Gastroesophageal sphincter (tissue), 4 donors: ENCODE data around the gene RAB25. TPM values are rescaled to one million over a fixed set of nuclear protein-coding genes. Genes with fewer than 3 reads are reported as not detected.

ENCODE experiments used
- ATAC-seq: fragments of 150-250 bp; one replicate; pipeline ENCODE4 v1.9.1; 2016; ENCODE audit warnings: mild to moderate bottlenecking, moderate library complexity
- H3K27ac ChIP-seq, 4 donors: fragments of 200-600 bp; sonication (generic) in 3 of 4; 1 replicate in 3 of 4; 2 replicates in 1 of 4; pipeline ENCODE4 v1.5.1; 2016 to 2019
- H3K27me3 ChIP-seq: fragments of 200-600 bp; sonication (generic); one replicate; pipeline ENCODE4 v1.5.1; 2019
- H3K36me3 ChIP-seq, 2 donors: fragments of 200-600 bp; sonication (generic); one replicate each; pipeline ENCODE4 v1.5.1; 2019; ENCODE audit warnings: control low read depth in 1 of 2
- H3K4me1 ChIP-seq, 3 donors: fragments of 200-600 bp; sonication (generic); 1 replicate in 2 of 3; 2 replicates in 1 of 3; pipeline ENCODE4 v1.5.1; 2016 to 2019; ENCODE audit warnings: control low read depth in 2 of 3
- H3K4me3 ChIP-seq, 2 donors: fragments of 200-600 bp; sonication (generic); one replicate each; pipeline ENCODE4 v1.5.1; 2019; ENCODE audit warnings: mild to moderate bottlenecking in 1 of 2, moderate library complexity in 1 of 2
- H3K9me3 ChIP-seq, 3 donors: fragments of 200-600 bp; sonication (generic); one replicate each; pipeline ENCODE4 v1.5.1; 2017 to 2019; ENCODE audit warnings: control low read depth in 2 of 3
- EP300 ChIP-seq: sonication (generic); formaldehyde crosslinking; IDR thresholded peaks from one replicate; pipeline ENCODE4 v1.6.1; 2017; ENCODE audit warnings: antibody characterized with exemption, mild to moderate bottlenecking
- POLR2A ChIP-seq, 2 donors: fragments of 450-650 bp; IDR thresholded peaks; one replicate each; pipeline ENCODE4 v1.6.1; 2017; ENCODE audit warnings: antibody characterized with exemption in 2 of 2, mild to moderate bottlenecking in 2 of 2, moderate library complexity in 1 of 2
- POLR2AphosphoS5 ChIP-seq: sonication (generic); formaldehyde crosslinking; IDR thresholded peaks from one replicate; pipeline ENCODE4 v1.6.1; 2017; ENCODE audit warnings: antibody characterized with exemption
- WGBS, 2 donors: methylation state at CpG; one replicate each; pipeline ENCODE4 v1.1.5; 2018; ENCODE audit warnings: low coverage in 1 of 2; 5-methylcytosine and 5-hydroxymethylcytosine counted together
- total RNA-seq, 4 donors: library from RNA; depleted of rRNA; stranded (reverse); fragments of >200 nt; gene quantifications; one replicate each; pipeline ENCODE4 v1.1.0, GENCODE V29; 2016
- TF ChIP-seq, protein P1 (sequence below), 4 experiments: fragments of 200-600 bp in 2 of 4; fragments of 450-650 bp in 2 of 4; sonication (generic) in 1 of 4; IDR thresholded peaks; one replicate each; pipeline ENCODE4 v1.5.1; 2017 to 2019; ENCODE audit warnings: antibody characterized with exemption in 4 of 4, mild to moderate bottlenecking in 2 of 4, moderate library complexity in 2 of 4

Gene RAB25
- total RNA-seq, 4 donors from 2014 or later, result 22.1 TPM; not detected in 3

DNA sequence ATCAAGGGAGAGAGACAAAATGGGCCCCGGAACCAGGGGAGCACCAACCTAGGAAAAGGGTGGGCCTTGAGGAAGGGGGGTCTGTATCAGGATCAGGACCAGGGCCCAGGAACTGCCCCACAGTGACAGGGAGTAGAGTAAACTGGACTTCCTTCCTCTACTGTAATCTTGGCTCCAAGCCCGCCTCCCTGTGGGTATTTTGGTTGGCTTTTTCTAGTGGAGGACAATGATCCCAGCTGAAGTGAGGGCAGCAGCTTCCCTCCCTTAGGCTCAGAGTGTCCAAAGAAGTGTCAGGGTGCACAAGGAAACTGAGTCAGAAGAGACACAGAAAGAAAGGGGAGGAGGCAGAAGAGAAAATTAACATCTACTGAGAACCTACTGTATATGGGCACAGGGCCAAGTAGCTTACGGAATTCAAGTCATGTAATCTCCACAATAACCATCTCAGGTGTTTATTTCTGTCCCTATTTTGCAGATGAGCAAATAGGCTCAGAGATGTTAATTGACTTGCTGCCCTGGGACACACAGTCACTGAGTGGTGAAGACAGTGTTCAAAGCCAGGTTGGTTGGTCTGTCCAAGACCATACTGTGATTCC lies 12.2 kb upstream of the RAB25 start:
- WGBS, 2 donors, result 60 to 67% methylated on average over 1 of the region's 3 CpGs
- Histone ChIP-seq H3K27me3 (no peaks in the 10 kb centered on the region), H3K27ac (no peak overlapping the region), H3K36me3 (peaks cover 0 to 68% of the 10 kb centered on the region in 2 donors), H3K4me1 (peaks cover 0 to 15% (median 0%) of the 10 kb centered on the region in 3 donors), H3K4me3 (no peak overlapping the region), H3K9me3 (no peaks in the 10 kb centered on the region)
- ATAC-seq, result no peak
- TF ChIP-seq EP300 (no peak), POLR2AphosphoS5 (no peak), POLR2A (IDR thresholded peaks at IDR 0.05) (no peak)
- TF ChIP-seq, protein P1, sequence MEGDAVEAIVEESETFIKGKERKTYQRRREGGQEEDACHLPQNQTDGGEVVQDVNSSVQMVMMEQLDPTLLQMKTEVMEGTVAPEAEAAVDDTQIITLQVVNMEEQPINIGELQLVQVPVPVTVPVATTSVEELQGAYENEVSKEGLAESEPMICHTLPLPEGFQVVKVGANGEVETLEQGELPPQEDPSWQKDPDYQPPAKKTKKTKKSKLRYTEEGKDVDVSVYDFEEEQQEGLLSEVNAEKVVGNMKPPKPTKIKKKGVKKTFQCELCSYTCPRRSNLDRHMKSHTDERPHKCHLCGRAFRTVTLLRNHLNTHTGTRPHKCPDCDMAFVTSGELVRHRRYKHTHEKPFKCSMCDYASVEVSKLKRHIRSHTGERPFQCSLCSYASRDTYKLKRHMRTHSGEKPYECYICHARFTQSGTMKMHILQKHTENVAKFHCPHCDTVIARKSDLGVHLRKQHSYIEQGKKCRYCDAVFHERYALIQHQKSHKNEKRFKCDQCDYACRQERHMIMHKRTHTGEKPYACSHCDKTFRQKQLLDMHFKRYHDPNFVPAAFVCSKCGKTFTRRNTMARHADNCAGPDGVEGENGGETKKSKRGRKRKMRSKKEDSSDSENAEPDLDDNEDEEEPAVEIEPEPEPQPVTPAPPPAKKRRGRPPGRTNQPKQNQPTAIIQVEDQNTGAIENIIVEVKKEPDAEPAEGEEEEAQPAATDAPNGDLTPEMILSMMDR (IDR thresholded peaks at IDR 0.05), result no peak

DNA sequence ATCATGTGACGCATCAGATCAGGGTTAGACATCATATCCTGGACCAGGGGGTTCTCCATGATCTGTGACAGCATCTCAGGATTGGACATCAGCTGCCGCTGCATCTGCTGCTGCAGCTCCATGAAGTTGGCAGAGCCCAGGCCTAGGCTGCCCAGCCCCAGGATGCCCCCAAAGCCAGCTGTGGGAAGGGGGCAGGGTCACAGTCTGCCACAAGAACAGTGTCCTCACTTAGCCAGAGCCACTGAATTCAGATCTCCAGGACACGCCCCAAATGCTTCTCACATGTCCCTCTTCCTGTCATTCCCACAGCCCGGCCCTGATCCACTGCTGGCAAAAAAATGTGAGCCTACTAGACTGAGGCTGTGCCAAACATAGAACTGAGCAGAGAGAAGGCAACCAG lies 10.6 kb upstream of the RAB25 start:
- Histone ChIP-seq H3K4me1 (peaks cover 0 to 18% (median 2%) of the 10 kb centered on the region in 3 donors), H3K27me3 (no peaks in the 10 kb centered on the region), H3K9me3 (no peaks in the 10 kb centered on the region), H3K4me3 (no peak overlapping the region), H3K36me3 (peaks cover 0 to 52% of the 10 kb centered on the region in 2 donors), H3K27ac (no peak overlapping the region)
- ATAC-seq, result no peak
- WGBS, 2 donors, result 36 to 75% methylated on average over 2 of the region's 4 CpGs
- no peak for TF ChIP-seq EP300
- no peak for TF ChIP-seq POLR2A (IDR thresholded peaks at IDR 0.05)
- TF ChIP-seq, protein P1 (IDR thresholded peaks at IDR 0.05), result no peak
- no peak for TF ChIP-seq POLR2AphosphoS5

DNA sequence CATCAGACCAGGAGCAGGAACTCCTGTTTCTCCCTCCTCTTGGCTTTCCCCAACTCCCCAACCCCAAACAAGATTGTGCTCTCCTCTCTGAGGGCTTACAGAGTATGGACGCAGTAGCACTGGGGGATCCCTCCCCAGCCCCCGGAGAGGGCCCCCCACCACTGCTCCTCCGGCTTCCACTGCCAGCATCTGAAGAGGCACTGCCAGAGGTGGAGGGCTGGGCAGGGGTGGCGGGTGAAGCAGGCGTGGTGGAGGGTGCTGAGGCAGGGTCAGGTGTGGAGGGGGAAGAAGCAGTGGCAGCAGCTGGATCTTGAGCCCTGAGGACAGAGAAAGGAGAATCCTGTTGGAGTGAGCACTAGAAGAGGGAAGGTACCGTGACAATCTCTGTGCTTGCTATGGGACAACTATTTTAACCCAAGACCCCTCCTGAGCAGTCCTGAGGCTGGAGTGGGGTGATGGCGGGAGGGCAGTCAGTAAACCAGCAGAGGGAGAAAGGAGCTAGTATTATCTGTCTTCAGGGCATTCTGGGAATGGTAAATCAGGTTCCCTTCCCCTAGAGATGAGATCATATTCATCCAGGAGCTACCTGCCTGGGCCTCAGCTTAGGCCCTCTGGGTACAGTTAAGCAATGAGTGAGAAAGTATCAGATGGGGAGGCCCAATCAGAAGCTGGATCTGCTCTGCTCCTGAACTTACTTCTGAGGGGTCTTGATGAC lies 9.8 kb upstream of the RAB25 start:
- TF ChIP-seq POLR2AphosphoS5 (no peak), POLR2A (IDR thresholded peaks at IDR 0.05) (no peak), EP300 (no peak)
- TF ChIP-seq, protein P1 (IDR thresholded peaks at IDR 0.05), result no peak
- Histone ChIP-seq H3K4me3 (no peak overlapping the region), H3K4me1 (peaks cover 0 to 26% (median 8%) of the 10 kb centered on the region in 3 donors), H3K36me3 (peaks cover 0 to 49% of the 10 kb centered on the region in 2 donors), H3K9me3 (no peaks in the 10 kb centered on the region), H3K27ac (no peak overlapping the region), H3K27me3 (no peaks in the 10 kb centered on the region)
- WGBS, 2 donors, result 87% methylated on average over 3 of the region's 7 CpGs; no CpG with 5 or more reads in 1 of the 2 donors
- no peak for ATAC-seq

DNA sequence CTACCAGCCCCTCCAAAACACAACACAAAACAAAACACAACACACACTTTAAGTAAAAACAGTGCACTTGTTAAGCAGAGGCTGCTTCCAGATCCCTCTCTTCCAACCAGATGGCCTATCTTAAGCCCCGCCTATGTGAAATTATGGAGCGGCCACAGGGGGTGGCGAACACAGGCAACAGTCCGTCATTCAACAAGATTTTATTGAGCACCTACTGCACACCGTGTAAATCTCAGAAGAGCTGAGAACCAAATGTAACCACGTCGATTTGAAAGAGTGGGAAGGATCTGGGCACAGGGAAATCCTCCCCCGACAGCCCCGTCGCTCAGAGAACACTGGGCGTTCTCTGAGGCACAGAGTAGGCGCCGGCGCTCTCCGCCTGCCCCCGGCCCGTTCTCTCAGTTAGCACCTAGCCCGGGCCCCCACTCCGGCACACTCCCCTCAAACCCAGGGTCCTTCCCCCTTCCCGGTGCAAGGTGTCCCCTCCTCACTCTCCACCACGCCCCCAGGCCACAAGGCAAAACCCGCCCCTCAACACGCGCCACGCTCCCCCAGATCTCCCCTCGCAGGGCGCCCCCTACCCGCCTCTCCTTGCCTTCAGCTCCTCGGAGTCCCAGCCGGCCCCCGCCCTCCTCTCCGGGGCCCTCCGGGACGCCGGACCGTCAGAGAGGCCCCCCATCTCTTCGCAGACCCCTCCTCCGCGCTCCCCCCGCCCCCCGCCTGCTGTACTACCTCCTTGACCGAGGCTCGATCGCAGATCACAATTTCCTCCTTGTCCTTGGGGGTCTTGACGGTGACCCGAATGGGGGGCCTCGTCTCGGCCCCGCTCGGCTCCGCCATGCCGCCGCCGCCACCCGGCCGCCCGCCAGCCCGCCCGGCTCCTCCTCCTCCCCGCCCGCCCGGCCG lies 7.8 kb upstream of the RAB25 start:
- peak; percentile 4 for ATAC-seq

More for the DNA sequence above, 7.8 kb upstream of the RAB25 start:
- Histone ChIP-seq H3K4me3 (peak overlapping the region; percentile 49 to 80), H3K36me3 (peaks cover 0 to 47% of the 10 kb centered on the region in 2 donors), H3K27ac (peak overlapping the region; percentile 49 to 96 (median 94)), H3K9me3 (no peaks in the 10 kb centered on the region), H3K27me3 (no peaks in the 10 kb centered on the region), H3K4me1 (peaks cover 0 to 29% (median 8%) of the 10 kb centered on the region in 3 donors)
- TF ChIP-seq EP300 (no peak), POLR2A (IDR thresholded peaks at IDR 0.05) (no peak), POLR2AphosphoS5 (no peak)
- TF ChIP-seq, protein P1 (IDR thresholded peaks at IDR 0.05), result peak in 1 of 4 experiments; percentile 1
- WGBS, 2 donors, result 4 to 6% methylated on average over 3 to 5 of the region's 63 CpGs
